Cardiac muscle cell (in vitro differentiated cells and primary cell): ENCODE measurements around the gene CEACAM16. TPM values are rescaled to one million over a fixed set of nuclear protein-coding genes. Genes with fewer than 3 reads are reported as not detected.
"Not testable (repeated sequence)": the region's sequence is repeated elsewhere in the genome, so short reads cannot be mapped to it uniquely, and the experiment has no call there.

Experiments
- DNase-seq, 2 donors: peaks; one replicate each; pipeline versions ENCODE4 v3.0.0 to v3.0.0-alpha.2; 2010 to 2017; ENCODE audit warnings: low read depth in 1 of 2, low spot score in 1 of 2
- H3K27ac ChIP-seq: fragments of 200-600 bp; sonication (generic); 2 replicates; pipeline ENCODE4 v1.5.1; 2016
- H3K27me3 ChIP-seq: fragments of 200-600 bp; sonication (generic); 2 replicates; pipeline ENCODE4 v1.6.0; 2016; ENCODE audit warnings: control low read depth
- H3K36me3 ChIP-seq: fragments of 200-600 bp; sonication (generic); 2 replicates; pipeline ENCODE4 v1.5.1; 2016; ENCODE audit warnings: control low read depth
- H3K4me1 ChIP-seq: fragments of 200-600 bp; sonication (generic); 2 replicates; pipeline ENCODE4 v1.8.1; 2017; ENCODE audit warnings: low read depth, mild to moderate bottlenecking, mixed run types
- H3K4me3 ChIP-seq: fragments of 200-600 bp; sonication (generic); 2 replicates; pipeline ENCODE4 v1.5.1; 2016; ENCODE audit warnings: mild to moderate bottlenecking
- H3K9me3 ChIP-seq: fragments of 200-600 bp; sonication (generic); 2 replicates; pipeline ENCODE4 v1.5.1; 2017; ENCODE audit warnings: low read depth, mild to moderate bottlenecking, control low read depth
- polyA plus RNA-seq: library from polyadenylated mRNA; unstranded; fragments of >200 nt; fragmentation: Nextera tagmentation; extraction: Ambion mirVana; gene quantifications from 2 replicates; pipeline ENCODE4 v1.2.1, GENCODE V29; 2016
- total RNA-seq: library from RNA; depleted of rRNA; stranded (reverse); fragments of >200 nt; gene quantifications from 2 replicates; pipeline ENCODE4 v1.2.3, GENCODE V29; 2016
- TF ChIP-seq, protein P1 (sequence below): IDR thresholded peaks from 2 replicates; pipeline ENCODE4 v1.5.1; 2012; ENCODE audit warnings: low read depth, mild to moderate bottlenecking, low read length

Gene CEACAM16
- total and polyA plus RNA-seq, 2 experiments from 2014 or later: not detected

DNA sequence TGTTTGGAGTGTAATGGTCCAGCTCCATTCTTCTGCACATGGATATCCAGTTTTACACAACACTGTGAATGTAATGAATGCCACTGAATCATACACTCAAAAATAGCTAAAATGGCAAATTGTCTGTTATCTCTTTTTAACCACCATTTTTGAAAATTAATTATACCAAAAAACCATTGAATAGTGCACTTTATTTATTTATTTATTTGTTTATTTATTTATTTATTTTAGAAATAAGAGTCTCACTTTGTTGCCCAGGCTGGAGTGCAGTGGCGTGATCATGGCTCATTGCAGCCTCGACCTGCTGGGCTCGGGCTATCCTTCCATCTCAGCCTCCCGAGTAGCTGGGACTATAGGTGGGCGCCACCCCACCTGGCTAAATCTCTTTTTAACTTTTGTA lies 35.0 kb upstream of the CEACAM16 start:
- Histone ChIP-seq H3K4me3 (no peak overlapping the region), H3K4me1 (no peaks in the 10 kb centered on the region), H3K27ac (no peak overlapping the region), H3K9me3 (no peaks in the 10 kb centered on the region), H3K36me3 (peaks cover 16% of the 10 kb centered on the region), H3K27me3 (no peaks in the 10 kb centered on the region)
- DNase-seq: no peak
- TF ChIP-seq, protein P1, sequence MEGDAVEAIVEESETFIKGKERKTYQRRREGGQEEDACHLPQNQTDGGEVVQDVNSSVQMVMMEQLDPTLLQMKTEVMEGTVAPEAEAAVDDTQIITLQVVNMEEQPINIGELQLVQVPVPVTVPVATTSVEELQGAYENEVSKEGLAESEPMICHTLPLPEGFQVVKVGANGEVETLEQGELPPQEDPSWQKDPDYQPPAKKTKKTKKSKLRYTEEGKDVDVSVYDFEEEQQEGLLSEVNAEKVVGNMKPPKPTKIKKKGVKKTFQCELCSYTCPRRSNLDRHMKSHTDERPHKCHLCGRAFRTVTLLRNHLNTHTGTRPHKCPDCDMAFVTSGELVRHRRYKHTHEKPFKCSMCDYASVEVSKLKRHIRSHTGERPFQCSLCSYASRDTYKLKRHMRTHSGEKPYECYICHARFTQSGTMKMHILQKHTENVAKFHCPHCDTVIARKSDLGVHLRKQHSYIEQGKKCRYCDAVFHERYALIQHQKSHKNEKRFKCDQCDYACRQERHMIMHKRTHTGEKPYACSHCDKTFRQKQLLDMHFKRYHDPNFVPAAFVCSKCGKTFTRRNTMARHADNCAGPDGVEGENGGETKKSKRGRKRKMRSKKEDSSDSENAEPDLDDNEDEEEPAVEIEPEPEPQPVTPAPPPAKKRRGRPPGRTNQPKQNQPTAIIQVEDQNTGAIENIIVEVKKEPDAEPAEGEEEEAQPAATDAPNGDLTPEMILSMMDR: no peak

DNA sequence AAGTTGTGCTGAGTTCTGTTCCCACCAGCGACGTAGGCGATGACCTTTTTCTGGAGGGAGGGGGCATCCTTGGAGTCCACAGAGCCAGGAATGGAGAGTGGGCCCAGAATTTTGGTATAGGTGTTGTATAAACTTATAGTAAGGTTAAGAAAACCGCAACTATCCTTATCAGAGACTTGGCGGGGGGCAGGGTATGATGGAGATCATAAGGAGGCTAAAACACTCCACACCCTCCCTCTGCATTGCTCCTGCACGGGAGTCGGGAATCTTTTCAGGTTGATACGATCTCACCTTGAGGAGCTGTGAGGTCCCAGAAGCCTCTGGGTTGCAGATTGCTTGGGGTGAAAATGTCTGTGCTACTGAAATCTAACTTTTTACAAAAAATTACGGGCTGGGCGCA lies 34.0 kb upstream of the CEACAM16 start:
- TF ChIP-seq, protein P1: no peak
- Histone ChIP-seq H3K27ac (no peak overlapping the region), H3K4me3 (no peak overlapping the region), H3K9me3 (no peaks in the 10 kb centered on the region), H3K36me3 (peaks cover 9% of the 10 kb centered on the region), H3K4me1 (no peaks in the 10 kb centered on the region), H3K27me3 (no peaks in the 10 kb centered on the region)
- DNase-seq: no peak

DNA sequence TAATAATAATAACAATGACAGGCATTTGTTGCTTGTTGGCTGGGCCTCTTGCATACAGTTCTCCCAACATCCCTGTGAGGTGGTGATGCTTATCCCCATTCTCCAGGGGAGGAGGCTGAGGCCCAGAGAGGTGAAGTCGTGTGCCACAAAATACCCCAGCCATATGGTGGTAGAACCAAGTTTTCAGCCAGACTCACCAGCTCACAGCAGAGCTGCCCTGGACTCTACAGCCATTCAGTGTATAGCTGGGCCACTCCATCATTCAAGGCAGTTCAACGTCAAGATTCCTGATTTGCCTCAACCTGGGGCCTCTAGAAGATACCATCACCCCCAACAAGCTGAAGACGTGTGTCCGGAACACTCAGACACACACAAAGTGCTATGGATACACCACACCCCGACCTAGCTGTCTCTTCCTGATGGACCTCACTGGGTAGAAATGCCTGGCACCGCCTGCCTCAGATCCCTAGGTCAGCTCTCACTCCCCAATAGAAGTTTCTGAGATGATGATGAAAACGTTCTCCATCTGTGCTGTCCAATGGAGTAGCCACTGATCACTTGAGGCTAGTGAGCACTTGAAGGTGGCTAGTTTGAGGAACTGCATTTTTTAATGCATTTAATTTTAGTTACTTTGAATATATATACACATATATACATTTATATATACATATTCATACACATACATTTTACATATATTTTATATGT lies 31.9 kb upstream of the CEACAM16 start:
- Histone ChIP-seq H3K27ac (no peak overlapping the region), H3K4me1 (no peaks in the 10 kb centered on the region)
- TF ChIP-seq, protein P1: no peak

DNA sequence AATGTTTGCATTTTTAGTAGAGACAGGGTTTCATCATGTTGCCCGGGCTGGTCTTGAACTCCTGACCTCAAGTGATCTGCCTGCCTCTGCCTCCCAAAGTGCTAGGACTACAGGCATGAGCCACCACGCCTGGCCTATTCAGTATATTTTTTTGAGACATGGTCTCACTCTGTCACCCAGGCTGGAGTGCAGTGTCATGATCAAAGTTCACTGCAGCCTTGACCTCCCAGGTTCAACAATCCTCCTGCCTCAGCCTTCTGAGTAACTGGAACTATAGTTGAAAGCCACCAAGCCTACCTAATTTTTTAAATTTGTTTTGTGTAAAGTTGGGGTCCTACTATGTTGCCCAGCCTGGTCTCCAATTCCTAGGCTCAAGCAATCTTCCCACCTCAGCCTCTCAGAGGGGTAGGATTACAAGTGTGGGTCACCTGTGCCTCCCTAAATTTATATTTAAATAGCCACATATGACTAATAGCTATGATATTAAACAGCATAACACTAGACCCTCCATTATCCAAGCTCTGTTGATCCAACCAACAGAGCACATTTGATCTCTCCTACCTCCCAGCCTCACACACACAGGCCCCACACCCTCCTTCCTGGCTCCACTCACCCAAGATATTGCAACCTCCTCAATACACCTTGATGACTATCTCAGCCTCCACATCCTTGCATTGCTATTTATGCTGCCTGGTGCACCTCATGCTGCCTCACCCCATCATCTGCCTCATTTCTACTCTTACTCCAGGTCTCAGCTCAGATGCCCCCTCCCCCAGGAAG lies 29.8 kb upstream of the CEACAM16 start:
- DNase-seq: no peak
- H3K36me3 ChIP-seq: no peaks in the 10 kb centered on the region
- H3K27me3 ChIP-seq: no peaks in the 10 kb centered on the region
- TF ChIP-seq, protein P1: no peak
- no peak overlapping the region for H3K27ac ChIP-seq
- no peaks in the 10 kb centered on the region for H3K9me3 ChIP-seq
- no peaks in the 10 kb centered on the region for H3K4me1 ChIP-seq
- no peak overlapping the region for H3K4me3 ChIP-seq

More for the DNA sequence above, 31.9 kb upstream of the CEACAM16 start:
- Histone ChIP-seq H3K9me3 (no peaks in the 10 kb centered on the region), H3K4me3 (no peak overlapping the region), H3K27me3 (no peaks in the 10 kb centered on the region), H3K36me3 (peaks cover 3% of the 10 kb centered on the region)
- no peak for DNase-seq

DNA sequence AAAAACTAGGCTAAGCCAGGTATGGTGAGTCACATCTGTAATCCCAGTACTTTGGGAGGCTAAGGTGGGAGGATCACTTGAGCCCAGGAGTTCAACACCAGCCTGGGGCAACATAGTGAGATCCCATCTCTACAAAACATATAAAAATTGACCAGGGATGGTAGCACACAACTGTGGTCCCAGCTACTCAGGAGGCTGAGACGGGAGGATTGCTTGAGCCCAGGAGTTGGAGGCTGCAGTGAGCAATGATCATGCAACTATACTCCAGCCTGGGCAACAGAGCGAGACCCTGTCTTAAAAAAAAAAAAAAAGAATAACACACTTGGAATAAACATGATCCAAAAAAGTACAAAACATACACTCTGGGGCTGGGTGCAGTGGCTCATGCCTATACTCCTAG lies 28.9 kb upstream of the CEACAM16 start:
- not testable (repeated sequence) for H3K27me3 ChIP-seq, H3K36me3 ChIP-seq, DNase-seq, H3K9me3 ChIP-seq, H3K4me3 ChIP-seq, H3K27ac ChIP-seq, H3K4me1 ChIP-seq

DNA sequence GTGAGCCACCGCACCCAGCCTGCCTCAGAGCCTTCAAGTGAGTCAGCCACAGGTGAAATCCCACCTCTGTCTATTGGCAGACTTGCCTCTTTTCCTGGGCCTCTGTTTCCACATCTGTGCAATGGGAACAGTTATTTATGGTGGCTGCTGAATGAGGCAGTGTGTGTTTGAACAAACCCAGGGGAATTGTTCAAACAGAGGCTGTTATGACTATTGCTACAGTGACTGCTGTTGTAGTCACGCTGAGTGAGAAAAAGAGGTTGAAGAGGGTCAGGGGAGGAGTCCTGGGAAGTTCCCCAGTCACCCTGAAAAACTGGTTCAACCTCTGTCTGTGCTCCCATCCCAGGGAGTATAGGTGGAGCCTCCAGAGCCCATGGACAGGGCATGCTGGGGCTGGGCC lies 27.6 kb upstream of the CEACAM16 start, which contains the start of gene CEACAM19:
Gene CEACAM19, plus strand, starts transcription at position 83 of the 400 bp plus-strand sequence. CDS start 450 bp downstream, outside the sequence.
- H3K27ac ChIP-seq: no peak within 1 kb of the TSS

More for the DNA sequence above, 27.6 kb upstream of the CEACAM16 start, which contains the start of gene CEACAM19:
- Histone ChIP-seq H3K27me3 (no peaks in the 10 kb centered on the region), H3K36me3 (no peaks in the 10 kb centered on the region), H3K4me3 (no peak within 1 kb of the TSS), H3K4me1 (no peaks in the 10 kb centered on the region), H3K9me3 (no peaks in the 10 kb centered on the region)
- TF ChIP-seq, protein P1: no peak
- no peak for DNase-seq
